ENCODE measurements around the gene PCBP3.

The PCBP3 gene

GRCh38 chr21:45724994-45725843 is 81.7 kb downstream of the PCBP3 start:
- DNase-seq (ENCODE audit: low read depth, low spot score) = no peak

GRCh38 chr21:45725844-45726200 is 82.3 kb downstream of the PCBP3 start:
- DNase-seq (ENCODE audit: low read depth, low spot score) = no peak

DNA sequence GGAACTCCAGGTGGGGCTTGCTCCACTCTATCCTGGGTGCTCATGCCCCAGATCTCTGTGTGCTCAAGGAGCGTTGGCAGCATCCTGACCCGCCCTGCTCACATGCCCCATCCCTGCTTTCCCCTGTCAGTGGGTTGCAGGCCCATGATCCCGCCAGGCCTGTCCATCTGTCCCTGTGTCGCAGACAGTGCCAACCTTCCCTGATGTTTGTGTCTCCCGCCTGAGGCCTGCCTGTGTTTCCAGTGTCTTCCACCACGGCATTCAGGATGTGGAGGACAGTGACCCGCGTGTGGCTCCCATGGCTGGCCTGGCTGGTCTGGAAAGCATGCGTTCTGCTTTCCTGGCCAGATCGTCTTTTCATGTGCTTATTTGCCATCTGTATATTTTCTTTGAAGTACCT is 82.9 kb downstream of the PCBP3 start:
- no peak for DNase-seq (ENCODE audit: low read depth, low spot score)

DNA sequence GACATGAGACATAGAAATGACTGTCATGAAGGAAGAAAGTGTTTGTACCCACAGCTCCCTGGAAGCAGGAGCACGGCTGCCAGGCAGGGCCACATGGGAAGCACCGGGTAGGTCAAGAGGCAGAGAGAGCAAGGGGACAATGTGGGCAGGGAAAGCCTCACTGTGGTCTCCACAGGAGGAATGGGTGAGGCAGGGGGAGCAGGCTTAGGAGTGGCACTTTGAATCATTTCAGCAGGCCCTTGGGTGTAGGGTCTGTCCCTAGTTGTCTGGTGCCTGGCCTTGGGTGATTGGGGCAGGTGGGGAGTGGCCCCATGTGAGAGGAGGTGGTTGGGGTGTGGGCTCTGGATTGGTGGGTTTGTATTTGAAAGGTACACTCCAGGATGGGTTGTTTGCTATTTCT is 83.9 kb downstream of the PCBP3 start:
- DNase-seq (ENCODE audit: low read depth, low spot score) = no peak

DNA sequence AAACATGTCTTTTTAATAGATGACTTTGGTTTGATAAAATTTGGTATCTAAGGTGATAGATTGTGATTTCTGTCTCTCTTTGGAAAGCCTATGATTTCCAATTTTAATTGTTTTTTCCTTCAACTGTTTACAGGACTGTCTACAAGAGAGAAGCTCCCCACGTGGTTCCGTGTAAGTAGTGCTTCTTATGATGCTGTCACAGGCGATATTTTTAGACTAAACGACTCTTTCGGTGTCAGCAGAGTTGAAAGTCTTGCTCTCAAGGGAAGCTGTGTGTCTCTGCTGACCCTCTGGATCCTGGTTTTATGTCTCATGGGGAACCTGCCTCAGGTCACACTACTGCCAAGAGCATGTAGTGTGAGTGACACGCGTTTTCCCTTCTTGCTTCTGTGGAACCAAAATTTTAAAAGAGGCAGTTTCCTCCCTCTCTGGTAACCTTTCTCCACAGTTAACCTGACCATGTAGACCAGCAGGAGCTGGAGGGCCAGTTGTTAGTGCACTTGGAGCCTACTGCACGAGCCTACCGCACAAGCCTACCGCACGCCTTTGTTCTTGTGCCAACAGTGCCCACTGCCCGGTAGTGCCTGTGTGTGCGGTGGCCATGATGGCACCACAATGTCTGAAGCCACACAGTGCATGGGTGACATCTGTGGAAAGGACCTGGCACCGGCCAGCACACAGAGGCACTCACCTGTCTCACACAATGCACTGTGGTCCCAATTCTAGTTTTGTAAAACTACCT is 91.9 kb downstream of the PCBP3 start:
- DNase-seq (ENCODE audit: low read depth, low spot score) = no peak

DNA sequence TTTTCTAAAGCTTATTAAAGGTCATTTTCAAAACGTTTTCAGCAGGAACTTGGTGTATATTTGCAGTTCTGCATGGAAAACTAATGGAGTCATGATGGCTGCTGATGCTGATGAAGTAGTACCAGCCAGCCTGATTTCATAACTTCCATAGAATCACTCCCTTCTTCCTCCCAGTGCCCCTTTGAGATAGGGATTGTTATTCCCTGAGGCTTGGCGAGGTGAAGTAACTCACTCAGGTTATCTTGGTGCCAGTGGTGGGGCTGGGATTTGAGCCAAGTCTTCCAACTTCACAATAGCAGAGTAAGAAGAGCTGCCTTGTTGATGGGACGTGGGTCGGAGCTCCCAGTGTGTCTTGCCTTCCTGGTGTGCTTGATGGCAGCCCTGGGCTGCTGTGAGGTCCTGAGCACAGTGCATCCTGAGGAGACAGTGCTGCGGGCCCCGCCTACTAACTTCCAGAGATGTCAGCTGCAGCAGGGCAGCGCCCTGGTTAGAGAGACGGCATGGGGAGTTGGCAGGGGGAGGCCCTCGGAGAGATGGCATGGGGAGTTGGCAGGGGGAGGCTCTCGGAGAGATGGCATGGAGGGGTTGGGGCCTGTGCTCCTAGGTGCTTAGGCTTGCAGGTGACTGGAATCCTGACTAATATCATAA is 92.6 kb downstream of the PCBP3 start:
- DNase-seq (ENCODE audit: low read depth, low spot score) = no peak

DNA sequence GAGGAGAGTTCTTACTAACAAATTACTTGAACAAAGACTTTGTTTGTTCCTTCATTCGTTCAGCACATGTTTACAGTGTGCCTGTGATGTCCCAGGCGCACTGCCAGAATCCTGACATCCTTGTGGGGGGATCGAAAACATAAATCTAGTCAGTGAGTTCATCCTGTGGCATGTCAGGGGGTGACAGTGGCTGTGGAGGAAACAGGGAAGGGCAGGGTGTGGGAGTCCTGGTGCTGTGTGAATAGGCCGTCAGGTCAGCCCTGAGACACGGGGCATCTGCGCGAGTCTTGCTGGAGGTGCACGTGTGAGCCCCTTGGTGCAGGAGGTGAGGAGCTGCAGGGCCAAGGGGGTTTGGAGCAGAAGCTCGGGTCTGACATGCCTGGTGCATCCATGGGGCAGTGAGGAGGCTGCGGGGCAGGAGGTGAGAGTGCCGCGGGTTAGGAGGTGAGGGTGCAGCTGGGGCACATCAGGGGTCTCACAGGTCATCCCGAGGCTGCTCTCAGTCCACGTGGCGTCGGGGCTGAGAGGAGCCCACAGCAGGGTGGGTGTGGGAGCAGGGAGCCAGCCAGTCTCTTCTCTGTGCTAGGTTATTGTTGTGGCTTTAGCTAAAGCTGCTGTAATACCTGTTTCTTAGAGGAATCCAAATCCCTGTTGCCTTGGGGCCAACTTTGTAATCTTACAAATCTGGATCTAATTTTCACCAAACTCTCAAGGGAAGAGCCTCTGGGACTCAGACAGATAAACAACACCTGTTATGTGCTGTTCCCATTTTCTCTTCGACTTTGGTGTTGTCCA is 93.4 kb downstream of the PCBP3 start:
- no peak for DNase-seq (ENCODE audit: low read depth, low spot score)

GRCh38 chr21:45737485-45738166 is 94.1 kb downstream of the PCBP3 start:
- DNase-seq (ENCODE audit: low read depth, low spot score) = no peak

DNA sequence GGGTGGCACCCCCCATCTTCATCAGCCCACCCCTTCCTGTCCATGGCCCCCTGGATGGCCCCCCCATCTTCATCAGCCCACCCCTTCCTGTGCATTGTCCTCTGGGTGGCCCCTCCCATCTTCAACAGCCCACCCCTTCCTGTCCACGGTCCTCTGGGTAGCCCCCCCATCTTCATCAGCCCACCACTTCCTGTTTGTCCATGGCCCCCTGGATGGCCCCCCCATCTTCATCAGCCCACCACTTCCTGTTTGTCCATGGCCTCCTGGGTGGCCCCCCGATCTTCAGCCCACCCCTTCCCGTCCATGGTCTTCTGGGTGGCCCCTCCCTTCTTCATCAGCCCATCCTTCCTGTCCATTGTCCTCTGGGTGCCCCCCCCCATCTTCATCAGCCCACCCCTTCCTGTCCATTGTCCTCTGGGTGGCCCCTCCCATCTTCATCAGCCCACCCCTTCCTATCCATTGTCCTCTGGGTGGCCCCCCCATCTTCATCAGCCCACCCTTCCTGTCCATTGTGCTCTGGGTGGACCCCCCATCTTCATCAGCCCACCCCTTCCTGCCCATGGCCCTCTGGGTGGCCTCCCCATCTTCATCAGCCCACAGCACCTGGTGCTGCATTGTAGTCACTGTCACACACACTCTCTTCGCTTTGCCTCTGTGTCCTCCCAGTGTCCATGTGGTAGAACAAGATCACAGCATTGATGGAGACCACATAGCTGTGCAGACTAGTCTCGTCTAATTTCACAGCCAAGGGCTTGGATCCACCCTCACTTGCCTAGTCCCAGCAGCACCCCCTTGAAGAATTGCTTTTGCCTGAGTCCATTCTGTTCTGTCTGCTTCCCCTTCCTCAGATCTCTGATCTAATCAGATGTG is 95.9 kb downstream of the PCBP3 start:
- DNase-seq (ENCODE audit: low read depth, low spot score) = no peak

- DNase-seq (ENCODE audit: low read depth, low spot score) = no peak
These were observed 96.5 kb downstream of the PCBP3 start for GRCh38 chr21:45740088-45740440.

DNA sequence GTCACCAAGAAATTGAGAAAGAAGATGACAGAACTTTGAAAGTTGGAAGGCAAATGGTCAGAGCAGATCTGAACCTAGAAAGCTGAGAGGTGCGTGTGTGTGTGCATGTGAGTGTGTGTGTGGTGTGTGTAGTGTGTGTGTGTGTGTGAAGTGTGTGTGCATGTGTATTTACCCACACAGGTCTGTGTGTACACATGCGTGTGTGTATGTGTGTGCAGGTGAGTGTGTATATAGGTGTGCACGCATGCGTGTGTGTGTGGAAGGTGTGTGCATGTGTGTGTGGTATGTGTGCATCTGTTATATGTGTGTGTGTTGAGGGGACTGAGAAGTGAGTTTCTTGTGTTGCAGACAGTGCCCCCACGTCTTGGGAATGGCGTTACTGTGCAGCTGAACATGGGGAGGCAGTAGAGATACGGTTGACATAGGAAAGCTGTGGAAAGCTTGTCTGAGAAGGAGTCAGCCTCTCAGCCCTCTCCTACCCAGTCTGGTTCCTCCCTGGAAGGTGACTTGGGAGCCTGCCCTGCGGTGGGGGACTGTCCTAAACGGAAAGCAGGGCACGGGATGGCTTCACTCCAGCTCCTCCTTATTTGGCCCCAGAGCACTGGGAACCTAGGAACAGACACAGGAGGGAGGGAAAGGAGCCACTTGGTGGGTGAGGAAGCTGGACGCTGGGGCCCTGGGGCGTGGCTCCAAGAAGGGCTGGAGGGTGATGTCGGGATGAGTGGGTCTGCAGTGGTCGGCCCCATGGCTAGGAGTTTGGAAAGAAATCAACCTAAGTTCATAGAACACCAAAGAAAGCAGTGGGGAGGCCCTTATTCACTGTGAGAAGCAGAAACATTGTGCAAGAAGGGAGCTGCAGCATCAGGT is 97.2 kb downstream of the PCBP3 start:
- no peak for DNase-seq (ENCODE audit: low read depth, low spot score)

DNA sequence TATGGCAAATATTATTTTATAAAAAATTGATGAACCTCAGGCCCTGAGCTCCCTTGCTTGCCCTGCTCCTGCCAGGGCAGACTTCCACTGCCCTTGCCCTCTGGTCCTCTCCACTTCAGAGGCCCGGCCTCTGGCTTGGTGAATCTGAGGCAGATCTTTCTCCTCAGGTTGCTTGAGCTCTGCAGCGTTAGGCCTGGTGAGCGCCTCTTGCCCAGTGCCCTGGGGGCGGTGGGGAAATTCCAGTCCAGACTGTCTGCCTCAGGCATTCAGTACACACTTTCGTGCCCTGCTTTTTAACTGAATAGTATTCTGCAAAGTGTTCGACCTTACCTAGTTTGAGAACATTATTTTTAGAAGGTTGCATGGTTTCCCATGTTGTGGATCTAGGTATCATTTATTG is 98.2 kb downstream of the PCBP3 start:
- peak; percentile 54 for DNase-seq (ENCODE audit: low read depth, low spot score)

DNA sequence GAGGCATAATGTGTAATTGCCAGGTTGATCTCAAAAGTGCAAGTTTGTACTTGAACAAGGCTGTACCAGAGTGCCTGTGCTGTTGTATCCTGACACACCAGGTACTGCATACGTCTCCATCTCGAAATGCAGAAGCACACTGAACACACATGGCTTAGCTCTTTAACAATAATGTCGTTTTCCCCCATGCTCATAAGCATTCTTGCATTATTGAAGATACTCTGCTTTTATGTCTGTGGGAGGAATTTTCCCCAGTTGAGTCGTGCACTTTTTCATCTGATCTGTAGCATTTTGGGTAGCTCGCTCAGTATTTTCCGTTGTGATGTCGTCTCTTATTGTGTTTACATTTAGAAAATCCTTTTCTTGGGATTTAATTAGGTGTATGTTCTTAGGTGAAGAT is 98.7 kb downstream of the PCBP3 start:
- DNase-seq (ENCODE audit: low read depth, low spot score) = no peak

DNA sequence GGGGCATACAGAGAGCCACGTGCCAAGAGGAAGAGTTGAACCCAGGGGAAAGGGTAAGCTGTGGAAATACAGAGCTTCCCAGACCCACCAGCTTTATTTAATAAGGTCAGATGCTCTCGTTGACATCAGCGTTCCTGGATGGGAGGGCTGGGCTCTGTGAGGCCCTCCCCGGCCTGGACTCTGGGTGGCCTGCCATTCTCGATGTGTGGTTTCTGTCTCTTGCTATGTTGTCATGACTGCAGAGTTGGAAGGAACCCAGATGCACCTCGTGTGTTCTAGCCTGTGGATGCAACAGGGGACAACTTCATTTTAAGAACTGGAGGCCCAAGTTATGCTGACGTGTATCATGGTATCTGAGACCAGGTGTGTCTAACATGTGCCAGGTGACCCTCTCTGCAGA is 101.7 kb downstream of the PCBP3 start:
- no peak for DNase-seq (ENCODE audit: low read depth, low spot score)

DNA sequence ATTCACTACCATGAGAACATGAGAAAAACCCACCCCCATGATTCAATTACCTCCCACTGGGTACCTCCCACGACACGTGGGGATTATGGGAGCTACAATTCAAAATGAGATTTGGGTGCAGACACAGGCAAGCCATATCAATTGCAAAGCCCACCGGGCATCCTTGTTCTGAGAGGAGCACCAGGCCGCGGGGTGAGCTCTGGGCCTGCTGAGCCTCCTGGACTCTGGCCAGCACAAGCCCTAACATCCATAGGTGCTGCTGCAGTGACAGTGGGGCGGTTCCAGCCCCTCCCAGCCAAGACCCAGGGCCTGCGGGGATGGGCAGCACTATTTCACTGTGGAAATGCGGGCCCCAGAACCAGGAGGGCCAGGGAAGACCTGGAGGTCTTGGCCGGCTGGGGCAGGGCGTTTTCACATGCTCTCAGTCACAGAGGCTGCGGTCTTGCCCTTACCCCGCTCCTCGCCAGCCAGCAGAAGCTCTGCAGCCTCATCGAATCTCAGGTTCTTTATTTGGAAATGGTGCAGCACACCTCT is 103.8 kb downstream of the PCBP3 start:
- DNase-seq (ENCODE audit: low read depth, low spot score) = no peak

- DNase-seq (ENCODE audit: low read depth, low spot score) = no peak
These were observed 104.4 kb downstream of the PCBP3 start for GRCh38 chr21:45747802-45748445.

DNA sequence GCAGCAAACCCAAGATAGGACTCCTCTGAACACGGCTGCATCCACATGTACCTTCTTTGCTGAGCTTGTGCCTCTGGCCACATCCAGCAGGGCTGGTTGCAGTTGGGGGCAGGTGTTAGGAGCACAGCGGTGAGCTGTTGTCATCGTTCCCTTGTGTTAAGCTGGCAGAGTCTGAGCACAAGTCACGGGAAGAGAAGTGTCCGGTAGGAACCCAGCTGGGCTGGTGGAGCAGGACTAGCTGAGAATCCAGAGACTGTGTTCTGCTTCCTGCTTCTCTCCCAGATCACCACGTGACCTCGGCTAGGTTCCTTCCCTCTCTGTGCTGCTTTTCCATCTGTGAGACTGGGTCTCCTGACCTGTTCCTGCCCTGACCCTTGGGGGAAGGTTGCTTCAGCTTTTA is 105.1 kb downstream of the PCBP3 start:
- no peak for DNase-seq (ENCODE audit: low read depth, low spot score)

- no peak for DNase-seq (ENCODE audit: low read depth, low spot score)
These were observed 106.4 kb downstream of the PCBP3 start for GRCh38 chr21:45749974-45750373.

GRCh38 chr21:45750936-45751335 is 107.4 kb downstream of the PCBP3 start:
- no peak for DNase-seq (ENCODE audit: low read depth, low spot score)
